ENCODE data around the gene LTF.

GRCh38 chr3:46464326-46465195 is at the start of gene LTF:
- TF ChIP-seq CTCF (IDR thresholded peaks at IDR 0.05) (no peak), POLR2AphosphoS5 (IDR thresholded peaks at IDR 0.05) (no peak), POLR2A (IDR thresholded peaks at IDR 0.05) (peak in 1 of 4 donors; percentile 33)
